Effector memory CD4-positive, alpha-beta T cell (primary cell): ENCODE measurements around the gene ESRRB.

Experiments
- DNase-seq, 3 donors: peaks; one replicate each; pipeline ENCODE4 v3.0.0-alpha.2; 2020
- H3K27ac ChIP-seq: 2 replicates; pipeline ENCODE4 v1.7.0; 2013; ENCODE audit warnings: mild to moderate bottlenecking, low read length, moderate library complexity; ENCODE audit not compliant: insufficient read depth, poor library complexity, severe bottlenecking
- H3K27me3 ChIP-seq: replicated peaks from 2 replicates; pipeline ENCODE4 v1.7.0; 2013; ENCODE audit warnings: mild to moderate bottlenecking, low read length; ENCODE audit not compliant: insufficient read depth, control insufficient read depth, poor library complexity, severe bottlenecking
- H3K36me3 ChIP-seq: 2 replicates; pipeline ENCODE4 v1.7.0; 2013; ENCODE audit warnings: mild to moderate bottlenecking, low read length, moderate library complexity; ENCODE audit not compliant: control insufficient read depth, insufficient read depth
- H3K4me1 ChIP-seq: 2 replicates; pipeline ENCODE4 v1.7.0; 2013; ENCODE audit warnings: low read length, mild to moderate bottlenecking; ENCODE audit not compliant: control insufficient read depth, insufficient read depth, poor library complexity, severe bottlenecking
- H3K4me3 ChIP-seq: 2 replicates; pipeline ENCODE4 v1.7.0; 2013; ENCODE audit warnings: low read length, low read depth, mild to moderate bottlenecking; ENCODE audit not compliant: insufficient read depth, poor library complexity, severe bottlenecking
- H3K9me3 ChIP-seq: 2 replicates; pipeline ENCODE4 v1.7.0; 2013; ENCODE audit warnings: mild to moderate bottlenecking, low read length, moderate library complexity; ENCODE audit not compliant: control insufficient read depth

ESRRB gene

GRCh38 chr14:76381817-76382494, 6.0 kb downstream of the ESRRB start:
- DNase-seq = no peak
- Histone ChIP-seq H3K36me3 (no peaks in the 10 kb centered on the region), H3K4me3 (no peak overlapping the region), H3K9me3 (no peaks in the 10 kb centered on the region), H3K27ac (no peak overlapping the region), H3K27me3 (peaks cover 16% of the 10 kb centered on the region), H3K4me1 (no peaks in the 10 kb centered on the region)

- no peak overlapping the region for H3K27ac ChIP-seq
- no peaks in the 10 kb centered on the region for H3K4me1 ChIP-seq
- peaks cover 16% of the 10 kb centered on the region for H3K27me3 ChIP-seq
- DNase-seq = no peak
- H3K4me3 ChIP-seq = no peak overlapping the region
- H3K36me3 ChIP-seq = no peaks in the 10 kb centered on the region
- H3K9me3 ChIP-seq = no peaks in the 10 kb centered on the region
Observed at GRCh38 chr14:76382495-76382832, 6.5 kb downstream of the ESRRB start.

DNA sequence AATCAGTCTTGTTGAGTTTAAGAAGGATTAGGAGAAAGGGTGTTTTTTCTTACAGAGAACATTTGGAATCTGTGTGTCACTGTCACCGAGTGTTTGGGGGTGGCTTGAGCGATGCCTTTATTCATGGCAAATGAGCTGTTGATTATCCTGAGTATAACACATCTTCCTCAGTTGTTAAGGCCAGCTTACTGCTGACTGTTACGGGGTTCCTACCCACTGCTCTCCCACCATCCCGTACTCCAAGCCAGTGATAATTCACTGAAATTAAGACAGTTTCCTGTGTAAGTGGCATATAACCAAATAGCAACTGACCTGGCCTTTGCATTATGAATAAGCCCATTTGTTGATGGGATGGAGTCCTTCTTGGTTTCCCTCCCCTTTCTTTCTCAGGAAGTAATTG, 9.5 kb downstream of the ESRRB start:
- no peak overlapping the region for H3K27ac ChIP-seq
- H3K4me3 ChIP-seq = no peak overlapping the region
- DNase-seq = no peak
- no peaks in the 10 kb centered on the region for H3K36me3 ChIP-seq
- no peaks in the 10 kb centered on the region for H3K9me3 ChIP-seq
- no peaks in the 10 kb centered on the region for H3K4me1 ChIP-seq
- peaks cover 13% of the 10 kb centered on the region for H3K27me3 ChIP-seq

DNA sequence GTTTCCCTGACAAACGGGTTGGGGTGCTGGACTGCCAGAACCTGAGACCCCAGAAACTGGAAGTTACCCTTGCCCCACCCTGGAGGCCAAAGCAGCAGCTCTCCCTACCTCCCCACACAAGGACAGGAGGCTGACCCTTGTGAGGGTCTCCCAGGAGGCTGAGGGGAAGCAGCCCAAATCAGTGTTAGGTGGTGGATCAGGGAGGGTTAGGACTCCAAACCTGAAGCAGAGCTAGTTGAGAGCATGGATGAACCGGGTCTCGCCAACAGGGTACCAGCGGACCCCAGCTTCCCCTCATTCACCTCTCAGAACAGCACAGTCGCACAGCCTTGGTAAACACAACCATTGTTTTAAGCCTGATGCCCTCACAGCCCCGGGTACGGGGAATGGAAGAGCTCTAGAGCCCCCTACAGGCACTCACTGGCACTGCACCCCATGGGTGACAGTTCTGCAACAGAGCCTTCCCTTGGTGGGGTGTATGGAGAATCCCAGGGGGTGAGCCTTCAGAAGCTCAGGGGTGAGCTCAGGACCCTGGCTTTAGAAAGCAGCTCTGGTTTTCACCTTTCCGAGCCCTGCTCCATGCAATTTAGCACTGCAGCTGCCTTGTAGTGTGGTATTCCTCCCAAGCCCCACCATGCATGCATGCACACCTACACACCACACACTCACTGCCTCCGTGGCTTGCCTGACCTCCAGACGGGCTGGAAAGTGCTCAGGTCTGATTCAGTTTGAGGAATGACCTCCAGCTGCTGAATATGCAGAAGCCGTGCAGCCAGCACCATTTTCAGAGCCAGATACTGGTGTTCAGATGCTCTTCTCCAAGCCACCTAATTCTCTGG, 11.2 kb downstream of the ESRRB start:
- H3K4me1 ChIP-seq = no peaks in the 10 kb centered on the region
- H3K9me3 ChIP-seq = no peaks in the 10 kb centered on the region
- no peak overlapping the region for H3K4me3 ChIP-seq
- peaks cover 10% of the 10 kb centered on the region for H3K27me3 ChIP-seq
- peak in 2 of 3 donors; percentile 2 to 29 for DNase-seq
- no peak overlapping the region for H3K27ac ChIP-seq
- H3K36me3 ChIP-seq = no peaks in the 10 kb centered on the region

DNA sequence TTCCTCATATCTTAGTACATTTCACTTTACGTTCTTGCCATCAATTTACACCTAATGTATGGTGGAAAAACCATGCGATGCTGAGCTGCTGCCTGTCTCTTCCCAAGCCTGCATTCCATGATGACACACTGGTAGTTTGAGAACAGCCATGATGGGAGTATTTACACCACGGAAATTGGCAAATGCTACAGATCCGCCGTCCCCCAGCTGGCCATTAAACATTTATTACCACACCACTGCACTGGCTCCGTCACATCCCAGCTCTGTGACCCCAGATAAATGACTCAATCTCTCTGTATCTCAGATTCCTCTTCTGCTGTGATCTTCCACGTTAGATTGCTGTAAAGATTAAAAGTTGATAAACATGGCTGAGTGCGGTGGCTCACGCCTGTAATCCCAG, 13.9 kb downstream of the ESRRB start:
- H3K4me1 ChIP-seq = no peaks in the 10 kb centered on the region
- no peak for DNase-seq
- no peak overlapping the region for H3K4me3 ChIP-seq
- peaks cover 10% of the 10 kb centered on the region for H3K27me3 ChIP-seq
- no peaks in the 10 kb centered on the region for H3K9me3 ChIP-seq
- H3K27ac ChIP-seq = no peak overlapping the region
- H3K36me3 ChIP-seq = no peaks in the 10 kb centered on the region

DNA sequence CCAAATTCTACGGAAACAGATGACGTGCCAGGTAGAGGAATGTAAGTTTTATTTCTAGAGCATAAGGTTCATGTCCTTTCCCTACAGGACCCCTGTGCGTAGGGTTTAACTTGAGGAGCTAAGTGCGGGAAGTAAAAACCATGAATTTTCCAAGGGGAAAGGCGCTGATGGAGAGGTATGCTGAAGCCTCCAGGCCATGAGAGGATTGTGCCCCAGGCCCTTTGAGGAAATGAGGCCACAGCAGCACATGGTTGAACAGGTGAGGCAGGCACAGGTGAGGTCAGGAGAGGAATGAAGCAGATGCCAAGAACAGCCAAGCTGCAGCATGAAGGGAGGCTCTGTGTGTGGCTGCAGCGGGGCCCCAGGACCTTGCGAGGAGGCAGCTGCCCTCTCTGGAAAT, 14.7 kb downstream of the ESRRB start:
- H3K4me3 ChIP-seq = no peak overlapping the region
- no peaks in the 10 kb centered on the region for H3K36me3 ChIP-seq
- no peaks in the 10 kb centered on the region for H3K9me3 ChIP-seq
- H3K4me1 ChIP-seq = no peaks in the 10 kb centered on the region
- no peak for DNase-seq
- H3K27me3 ChIP-seq = peaks cover 10% of the 10 kb centered on the region
- no peak overlapping the region for H3K27ac ChIP-seq

- no peak overlapping the region for H3K27ac ChIP-seq
- H3K27me3 ChIP-seq = peaks cover 4% of the 10 kb centered on the region
- H3K36me3 ChIP-seq = no peaks in the 10 kb centered on the region
- H3K9me3 ChIP-seq = no peaks in the 10 kb centered on the region
- no peak for DNase-seq
- H3K4me1 ChIP-seq = no peaks in the 10 kb centered on the region
- no peak overlapping the region for H3K4me3 ChIP-seq
Observed at GRCh38 chr14:76391981-76392690, 16.2 kb downstream of the ESRRB start.

GRCh38 chr14:76394569-76394968, 18.6 kb downstream of the ESRRB start:
- no peaks in the 10 kb centered on the region for H3K9me3 ChIP-seq
- H3K36me3 ChIP-seq = no peaks in the 10 kb centered on the region
- H3K4me1 ChIP-seq = no peaks in the 10 kb centered on the region
- H3K4me3 ChIP-seq = no peak overlapping the region
- no peak overlapping the region for H3K27ac ChIP-seq
- no peak for DNase-seq
- no peaks in the 10 kb centered on the region for H3K27me3 ChIP-seq

DNA sequence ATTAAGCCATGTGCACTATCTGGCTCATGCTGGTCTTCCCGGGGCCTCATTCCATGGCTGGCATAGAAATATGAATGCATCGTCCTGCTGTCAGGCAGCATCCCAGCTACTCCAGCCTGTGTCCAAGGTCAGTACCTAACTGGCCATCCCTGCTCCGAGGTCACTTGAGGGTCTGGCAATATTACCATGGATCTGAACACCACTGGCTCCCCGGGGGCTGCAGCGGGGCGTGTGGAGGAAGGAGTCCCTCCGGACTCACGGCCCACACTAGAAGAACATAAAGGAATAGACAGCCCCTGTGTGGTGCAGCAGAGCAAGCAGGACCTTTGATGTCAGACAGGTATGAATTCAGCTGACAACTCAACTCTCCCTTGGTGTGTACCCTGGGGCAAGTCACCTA, 19.2 kb downstream of the ESRRB start:
- no peak overlapping the region for H3K4me3 ChIP-seq
- no peaks in the 10 kb centered on the region for H3K36me3 ChIP-seq
- no peaks in the 10 kb centered on the region for H3K9me3 ChIP-seq
- no peak overlapping the region for H3K27ac ChIP-seq
- no peaks in the 10 kb centered on the region for H3K4me1 ChIP-seq
- H3K27me3 ChIP-seq = no peaks in the 10 kb centered on the region
- DNase-seq = no peak

DNA sequence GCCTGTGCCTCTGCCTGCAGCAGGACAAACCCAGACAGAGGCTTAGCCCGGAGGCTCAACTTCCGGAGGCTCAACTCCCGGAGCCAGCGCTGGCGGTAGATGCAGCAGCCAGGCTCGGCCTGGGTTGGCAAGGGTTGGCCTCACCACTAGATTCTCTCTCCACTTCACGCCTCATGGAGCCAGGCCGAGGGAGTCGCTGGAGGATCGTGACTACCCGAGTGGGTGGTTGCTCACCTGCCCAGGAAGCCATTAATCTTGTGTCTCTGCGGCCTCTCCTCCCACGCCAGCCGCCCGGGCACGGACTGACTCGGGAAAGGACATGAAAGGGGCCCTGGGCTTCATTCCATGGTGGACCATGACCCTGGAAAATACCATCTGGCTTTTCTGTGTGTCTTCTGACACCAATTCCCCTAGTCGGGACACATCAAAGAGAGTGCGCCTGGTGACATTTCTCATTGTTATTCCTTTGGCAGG, 20.8 kb downstream of the ESRRB start:
- DNase-seq = no peak
- Histone ChIP-seq H3K4me3 (no peak overlapping the region), H3K27me3 (no peaks in the 10 kb centered on the region), H3K9me3 (no peaks in the 10 kb centered on the region), H3K27ac (no peak overlapping the region), H3K36me3 (no peaks in the 10 kb centered on the region), H3K4me1 (no peaks in the 10 kb centered on the region)
